ENCODE results near the gene CFLAR.
"Not testable (repeated sequence)": the region's sequence is repeated elsewhere in the genome, so short reads cannot be mapped to it uniquely, and the experiment has no call there.

Gene CFLAR

GRCh38 chr2:201167546-201167945, 51.6 kb downstream of the CFLAR start:
- DNase-seq (ENCODE audit: low read depth): no peak
- H3K4me3 ChIP-seq (ENCODE audit: low read length): no peak overlapping the region
- TF ChIP-seq CTCF (conservative IDR thresholded peaks at IDR 0.05; ENCODE audit: low read depth, low read length): no peak

GRCh38 chr2:201168496-201168895, 52.5 kb downstream of the CFLAR start:
- not testable (repeated sequence) for DNase-seq (ENCODE audit: low read depth); H3K4me3 ChIP-seq (ENCODE audit: low read length)

DNA sequence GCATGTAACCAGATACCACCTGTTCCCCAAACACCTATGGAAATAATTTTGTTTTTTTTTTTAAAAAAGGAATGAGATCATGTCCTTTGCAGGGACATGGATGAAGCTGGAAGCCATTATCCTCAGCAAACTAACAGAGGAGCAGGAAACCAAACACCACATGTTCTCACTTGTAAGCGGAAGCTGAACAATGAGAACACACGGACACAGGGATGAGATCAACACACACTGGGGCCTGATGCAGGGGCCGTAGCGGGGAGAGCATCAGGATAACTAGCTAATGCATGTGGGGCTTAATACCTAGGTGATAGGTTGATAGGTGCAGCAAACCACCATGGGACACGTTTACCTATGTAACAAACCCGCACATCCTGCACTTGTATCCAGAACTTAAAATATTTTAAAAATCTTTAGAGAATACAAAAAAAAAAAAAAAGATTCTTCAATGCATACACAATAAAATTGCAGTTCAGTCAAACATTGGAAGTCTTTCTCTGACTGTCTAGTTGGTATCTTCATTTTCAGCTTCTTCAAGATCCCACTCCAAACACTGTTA, 55.4 kb downstream of the CFLAR start:
- no peak for DNase-seq (ENCODE audit: low read depth)
- no peak overlapping the region for H3K4me3 ChIP-seq (ENCODE audit: low read length)
- no peak for TF ChIP-seq CTCF (conservative IDR thresholded peaks at IDR 0.05; ENCODE audit: low read depth, low read length)

GRCh38 chr2:201172279-201172678, 56.3 kb downstream of the CFLAR start:
- no peak for TF ChIP-seq CTCF (conservative IDR thresholded peaks at IDR 0.05; ENCODE audit: low read depth, low read length)
- no peak for DNase-seq (ENCODE audit: low read depth)
- H3K4me3 ChIP-seq (ENCODE audit: low read length): no peak overlapping the region

DNA sequence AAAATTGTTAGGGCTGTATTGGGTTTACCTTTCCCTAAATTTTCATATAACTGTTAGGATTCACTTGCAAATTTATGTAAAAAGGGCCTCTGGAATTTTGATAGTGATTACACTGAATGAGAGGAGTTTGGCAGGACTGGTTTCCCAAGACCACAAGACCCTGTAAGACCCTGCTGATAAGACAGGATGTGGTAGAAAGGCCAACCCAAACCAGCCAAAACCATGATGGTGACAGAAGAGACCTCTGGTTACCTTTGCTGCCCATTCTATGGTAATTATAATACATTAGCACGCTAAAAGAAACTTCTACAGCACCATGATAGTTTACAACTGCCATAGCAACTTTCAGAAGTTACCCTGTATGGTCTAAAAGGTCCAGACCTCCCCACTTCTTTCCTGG, 58.7 kb downstream of the CFLAR start:
- H3K4me3 ChIP-seq (ENCODE audit: low read length): no peak overlapping the region
- no peak for TF ChIP-seq CTCF (conservative IDR thresholded peaks at IDR 0.05; ENCODE audit: low read depth, low read length)
- no peak for DNase-seq (ENCODE audit: low read depth)

DNA sequence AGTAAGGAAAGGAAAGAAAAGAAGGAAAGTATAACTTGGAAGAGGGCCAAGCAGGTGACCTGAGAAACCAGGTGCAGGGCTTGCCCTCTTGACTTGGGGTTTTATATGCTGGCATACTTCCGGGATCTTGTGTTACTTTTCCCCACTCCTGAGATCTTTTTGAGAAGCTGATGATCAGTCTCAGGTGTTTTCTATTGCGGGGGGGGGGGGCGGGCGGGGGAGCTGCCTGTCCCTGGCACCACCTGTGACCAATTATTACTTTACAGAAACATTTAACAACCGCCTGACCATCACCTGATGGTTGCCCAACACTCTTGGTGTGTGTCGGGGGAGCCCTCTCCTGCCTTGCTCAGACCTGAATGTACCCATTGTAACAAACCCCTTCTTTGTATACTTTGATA, 60.1 kb downstream of the CFLAR start:
- no peak for TF ChIP-seq CTCF (conservative IDR thresholded peaks at IDR 0.05; ENCODE audit: low read depth, low read length)
- no peak for DNase-seq (ENCODE audit: low read depth)
- H3K4me3 ChIP-seq (ENCODE audit: low read length): no peak overlapping the region

DNA sequence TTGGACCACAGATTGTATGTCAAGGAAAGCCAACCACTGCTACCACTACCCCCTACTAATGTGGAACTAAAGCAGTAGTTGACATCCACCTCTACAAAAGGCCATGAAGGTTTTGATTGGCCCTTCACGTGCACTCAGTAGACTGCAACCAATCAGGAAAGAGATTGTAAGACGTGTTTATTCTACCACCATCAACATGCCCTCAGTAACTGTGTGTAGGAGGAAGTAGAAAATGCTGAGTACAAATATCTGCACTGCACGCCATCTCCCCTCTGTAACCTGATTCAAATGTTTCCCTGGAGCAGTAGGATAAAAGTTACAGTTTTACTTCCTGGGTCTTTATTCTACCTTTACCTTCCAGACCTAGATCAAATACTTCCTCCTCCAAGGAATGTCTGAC, 64.0 kb downstream of the CFLAR start:
- H3K4me3 ChIP-seq (ENCODE audit: low read length): no peak overlapping the region
- TF ChIP-seq CTCF (conservative IDR thresholded peaks at IDR 0.05; ENCODE audit: low read depth, low read length): no peak
- no peak for DNase-seq (ENCODE audit: low read depth)

Measured in retinal pigment epithelial cell (primary cell).